ENCODE data around the gene IDH3G. TPM values are rescaled to one million over a fixed set of nuclear protein-coding genes. Genes with fewer than 3 reads are reported as not detected.

Gene IDH3G
- total RNA-seq, 2 donors from 2014 or later: 116 to 135 TPM

- H3K27ac ChIP-seq: no peak overlapping the region
- TF ChIP-seq, protein P1, sequence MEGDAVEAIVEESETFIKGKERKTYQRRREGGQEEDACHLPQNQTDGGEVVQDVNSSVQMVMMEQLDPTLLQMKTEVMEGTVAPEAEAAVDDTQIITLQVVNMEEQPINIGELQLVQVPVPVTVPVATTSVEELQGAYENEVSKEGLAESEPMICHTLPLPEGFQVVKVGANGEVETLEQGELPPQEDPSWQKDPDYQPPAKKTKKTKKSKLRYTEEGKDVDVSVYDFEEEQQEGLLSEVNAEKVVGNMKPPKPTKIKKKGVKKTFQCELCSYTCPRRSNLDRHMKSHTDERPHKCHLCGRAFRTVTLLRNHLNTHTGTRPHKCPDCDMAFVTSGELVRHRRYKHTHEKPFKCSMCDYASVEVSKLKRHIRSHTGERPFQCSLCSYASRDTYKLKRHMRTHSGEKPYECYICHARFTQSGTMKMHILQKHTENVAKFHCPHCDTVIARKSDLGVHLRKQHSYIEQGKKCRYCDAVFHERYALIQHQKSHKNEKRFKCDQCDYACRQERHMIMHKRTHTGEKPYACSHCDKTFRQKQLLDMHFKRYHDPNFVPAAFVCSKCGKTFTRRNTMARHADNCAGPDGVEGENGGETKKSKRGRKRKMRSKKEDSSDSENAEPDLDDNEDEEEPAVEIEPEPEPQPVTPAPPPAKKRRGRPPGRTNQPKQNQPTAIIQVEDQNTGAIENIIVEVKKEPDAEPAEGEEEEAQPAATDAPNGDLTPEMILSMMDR (IDR thresholded peaks at IDR 0.05): no peak
- H3K27me3 ChIP-seq: no peaks in the 10 kb centered on the region
- DNase-seq (ENCODE audit: low spot score): no peak
- H3K9me3 ChIP-seq: no peaks in the 10 kb centered on the region
- H3K4me3 ChIP-seq: no peak overlapping the region
- H3K36me3 ChIP-seq: no peaks in the 10 kb centered on the region
- no peaks in the 10 kb centered on the region for H3K4me1 ChIP-seq
Observed at GRCh38 chrX:153807976-153808375, 13.8 kb upstream of the IDH3G start.

DNA sequence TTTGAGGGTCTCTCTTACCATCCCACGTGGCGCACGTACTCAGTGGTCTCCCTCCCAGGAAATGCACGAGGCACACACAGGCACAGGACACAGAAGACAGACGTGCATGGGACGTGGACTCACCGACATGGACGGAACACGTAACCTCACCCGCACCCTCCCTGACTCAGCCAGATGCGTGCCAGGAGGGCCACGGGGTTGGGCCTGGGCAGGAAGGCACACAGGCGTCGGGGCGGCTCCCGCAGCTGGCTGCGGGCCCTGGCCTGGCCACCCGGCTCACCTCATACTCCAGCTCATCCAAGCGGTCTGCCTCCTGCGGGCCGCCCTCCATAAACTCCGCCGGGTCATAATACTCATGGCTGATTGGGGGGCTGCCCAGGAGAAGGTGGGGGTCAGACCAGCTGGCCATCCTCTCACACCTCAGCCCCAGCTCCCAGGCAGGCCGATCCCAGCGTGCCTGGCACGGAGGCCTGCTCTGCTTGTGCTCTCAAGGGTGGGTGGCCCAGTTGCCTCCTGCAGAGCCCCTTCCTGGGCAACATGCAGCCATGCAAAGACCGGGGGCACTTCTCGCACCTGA lies 12.9 kb upstream of the IDH3G start:
- TF ChIP-seq, protein P1 (IDR thresholded peaks at IDR 0.05): no peak
- Histone ChIP-seq H3K4me3 (no peak overlapping the region), H3K9me3 (no peaks in the 10 kb centered on the region), H3K27ac (no peak overlapping the region), H3K4me1 (no peaks in the 10 kb centered on the region), H3K27me3 (no peaks in the 10 kb centered on the region), H3K36me3 (no peaks in the 10 kb centered on the region)
- DNase-seq (ENCODE audit: low spot score): no peak

DNA sequence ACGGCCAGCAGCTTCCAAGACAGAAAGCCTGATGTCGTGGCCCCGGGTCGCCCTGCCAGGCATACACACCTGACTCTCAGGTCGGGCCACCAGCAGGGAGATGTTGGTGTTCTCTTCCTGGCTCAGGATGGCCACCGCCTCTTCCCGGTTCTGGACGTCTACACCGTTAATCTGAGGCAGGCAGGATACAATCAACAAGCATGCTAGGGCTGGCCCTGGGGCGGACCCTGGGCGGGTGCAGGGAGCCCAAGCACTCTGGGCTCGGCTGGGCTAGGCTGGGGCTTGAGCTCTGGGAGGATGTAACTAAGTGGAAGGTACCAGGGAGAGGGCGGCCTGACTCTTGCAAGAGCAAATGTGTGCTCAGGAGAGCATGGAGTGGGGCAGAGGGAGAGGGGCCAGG lies 11.3 kb upstream of the IDH3G start:
- Histone ChIP-seq H3K9me3 (no peaks in the 10 kb centered on the region), H3K27ac (no peak overlapping the region), H3K27me3 (no peaks in the 10 kb centered on the region), H3K4me3 (no peak overlapping the region), H3K36me3 (no peaks in the 10 kb centered on the region), H3K4me1 (no peaks in the 10 kb centered on the region)
- TF ChIP-seq, protein P1 (IDR thresholded peaks at IDR 0.05): no peak
- DNase-seq (ENCODE audit: low spot score): no peak

- no peak for DNase-seq (ENCODE audit: low spot score)
- H3K27ac ChIP-seq: no peak overlapping the region
- H3K4me1 ChIP-seq: no peaks in the 10 kb centered on the region
- H3K4me3 ChIP-seq: no peak overlapping the region
- H3K36me3 ChIP-seq: no peaks in the 10 kb centered on the region
- TF ChIP-seq, protein P1 (IDR thresholded peaks at IDR 0.05): no peak
- H3K27me3 ChIP-seq: no peaks in the 10 kb centered on the region
- no peaks in the 10 kb centered on the region for H3K9me3 ChIP-seq
Observed at GRCh38 chrX:153804621-153805020, 10.4 kb upstream of the IDH3G start.

- Histone ChIP-seq H3K4me3 (no peak overlapping the region), H3K4me1 (no peaks in the 10 kb centered on the region), H3K27me3 (no peaks in the 10 kb centered on the region), H3K9me3 (no peaks in the 10 kb centered on the region), H3K36me3 (no peaks in the 10 kb centered on the region), H3K27ac (no peak overlapping the region)
- TF ChIP-seq, protein P1 (IDR thresholded peaks at IDR 0.05): no peak
- DNase-seq (ENCODE audit: low spot score): no peak
Observed at GRCh38 chrX:153804100-153804595, 10.0 kb upstream of the IDH3G start.
